GM19193 (cell line): Measurements from ENCODE around the gene ABCG1.

Source experiments
- POLR2A ChIP-seq: IDR thresholded peaks from 4 replicates; pipeline ENCODE4 v1.6.1; 2011; ENCODE audit not compliant: insufficient read depth, insufficient read length; ENCODE audit errors: extremely low read depth

The ABCG1 gene

GRCh38 chr21:42289926-42290325 is 71.0 kb downstream of the ABCG1 start:
- TF ChIP-seq POLR2A = no peak

DNA sequence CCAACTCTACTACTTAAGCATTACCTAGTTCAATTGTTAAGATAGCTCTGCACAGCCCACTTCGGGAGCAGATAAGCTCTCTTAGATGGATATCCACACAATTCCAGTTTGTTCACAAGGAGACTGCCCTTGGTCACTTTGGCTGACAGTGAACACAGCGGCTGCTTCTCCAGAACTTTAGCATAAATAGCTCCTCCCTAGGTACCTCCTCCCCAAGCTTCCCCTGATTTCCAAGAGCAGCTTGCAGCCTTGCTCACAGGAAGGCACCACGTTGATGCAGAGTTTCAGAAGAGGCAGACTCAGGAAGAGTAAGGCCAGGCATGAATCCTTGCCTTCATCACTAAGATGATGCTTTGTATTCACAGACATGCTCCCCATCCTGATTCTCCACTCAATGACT is 71.6 kb downstream of the ABCG1 start:
- no peak for TF ChIP-seq POLR2A

DNA sequence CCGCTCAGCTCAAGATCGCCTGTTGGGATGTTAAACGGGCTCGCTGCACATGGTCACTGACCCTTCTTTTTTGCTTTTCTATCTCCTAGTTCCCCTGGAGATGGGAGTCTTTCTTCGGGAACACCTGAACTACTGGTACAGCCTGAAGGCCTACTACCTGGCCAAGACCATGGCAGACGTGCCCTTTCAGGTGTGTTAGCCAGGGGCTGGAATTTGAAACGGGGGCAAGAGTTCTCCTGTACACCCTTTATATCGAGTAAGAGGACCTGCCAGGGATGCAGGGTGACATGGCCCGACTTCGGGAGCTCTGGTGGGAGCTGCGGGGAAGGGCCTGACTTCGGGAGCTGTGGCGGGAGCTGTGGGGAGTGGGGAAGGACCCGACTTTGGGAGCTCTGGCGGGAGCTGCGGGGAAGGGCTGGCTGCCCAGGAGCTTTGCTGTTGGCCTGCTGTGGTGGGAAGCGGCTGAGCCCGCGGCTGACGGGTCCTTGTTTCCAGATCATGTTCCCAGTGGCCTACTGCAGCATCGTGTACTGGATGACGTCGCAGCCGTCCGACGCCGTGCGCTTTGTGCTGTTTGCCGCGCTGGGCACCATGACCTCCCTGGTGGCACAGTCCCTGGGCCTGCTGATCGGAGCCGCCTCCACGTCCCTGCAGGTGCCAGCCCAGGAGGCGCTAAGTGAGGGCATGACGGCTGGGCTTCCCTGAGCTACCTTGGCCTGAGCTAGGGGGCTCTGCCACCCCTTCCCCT is 72.2 kb downstream of the ABCG1 start:
- TF ChIP-seq POLR2A = no peak

GRCh38 chr21:42291751-42292562 is 73.0 kb downstream of the ABCG1 start:
- TF ChIP-seq POLR2A = no peak

- no peak for TF ChIP-seq POLR2A
Observed at GRCh38 chr21:42293649-42294272, 74.8 kb downstream of the ABCG1 start.

- no peak for TF ChIP-seq POLR2A
Observed at GRCh38 chr21:42294273-42294880, 75.4 kb downstream of the ABCG1 start.

DNA sequence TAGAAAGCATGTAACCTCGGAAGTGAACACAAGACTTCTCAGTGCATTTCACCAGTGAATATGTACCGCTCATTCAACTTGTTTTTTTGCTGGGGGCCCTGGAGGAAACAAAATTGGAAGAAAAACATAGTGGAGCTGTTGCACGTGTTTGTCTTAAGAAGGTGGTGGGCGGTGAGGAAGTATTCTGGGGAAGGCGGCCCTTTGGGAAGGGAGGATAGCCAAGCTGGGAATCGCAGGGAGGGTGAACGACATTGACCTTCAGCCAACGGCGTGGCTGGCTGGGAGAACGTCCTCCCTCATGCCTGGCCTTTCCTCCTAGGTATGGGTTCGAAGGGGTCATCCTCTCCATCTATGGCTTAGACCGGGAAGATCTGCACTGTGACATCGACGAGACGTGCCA is 76.9 kb downstream of the ABCG1 start:
- TF ChIP-seq POLR2A = no peak

GRCh38 chr21:42296501-42296900 is 77.6 kb downstream of the ABCG1 start:
- no peak for TF ChIP-seq POLR2A

- no peak for TF ChIP-seq POLR2A
Observed at GRCh38 chr21:42297377-42297776, 78.4 kb downstream of the ABCG1 start.

DNA sequence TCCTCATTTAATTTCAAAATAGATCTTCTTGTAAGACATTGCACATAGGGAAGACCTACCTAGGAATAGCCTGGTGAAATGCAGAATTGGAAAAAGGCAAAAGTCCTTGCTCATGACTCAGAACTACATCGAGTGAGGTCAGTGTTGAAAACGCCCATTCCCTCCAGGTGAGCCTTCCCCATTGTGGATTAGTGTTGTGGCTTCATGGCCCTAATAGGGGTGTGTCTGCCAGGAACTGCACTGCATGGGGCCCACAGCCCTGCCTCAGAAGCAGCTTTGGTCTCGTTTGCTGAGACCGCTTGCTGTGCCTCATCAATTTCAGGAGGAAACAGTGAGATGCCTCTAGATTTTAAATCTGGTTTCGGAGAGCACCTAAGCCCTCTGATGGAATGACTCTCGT is 79.3 kb downstream of the ABCG1 start:
- no peak for TF ChIP-seq POLR2A

DNA sequence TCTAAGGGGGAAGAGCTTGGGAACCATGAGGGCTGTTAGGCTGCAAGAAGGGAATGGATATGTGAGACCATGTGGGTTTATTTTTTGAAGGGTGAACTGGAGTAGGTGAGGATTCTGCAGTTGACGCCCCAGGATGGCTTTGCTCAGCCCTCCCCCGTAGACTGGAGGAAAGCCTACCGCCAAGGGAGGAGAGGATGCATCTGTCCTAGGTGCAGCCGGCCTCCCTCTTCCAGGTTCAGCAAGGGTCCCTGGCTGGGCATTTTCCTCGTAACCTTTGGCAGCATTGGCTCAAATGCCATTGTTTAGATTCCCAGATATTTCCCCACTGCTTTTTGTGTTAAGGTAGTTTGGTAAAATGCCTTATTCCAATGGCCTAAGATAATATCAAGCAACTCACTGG is 79.7 kb downstream of the ABCG1 start:
- no peak for TF ChIP-seq POLR2A

DNA sequence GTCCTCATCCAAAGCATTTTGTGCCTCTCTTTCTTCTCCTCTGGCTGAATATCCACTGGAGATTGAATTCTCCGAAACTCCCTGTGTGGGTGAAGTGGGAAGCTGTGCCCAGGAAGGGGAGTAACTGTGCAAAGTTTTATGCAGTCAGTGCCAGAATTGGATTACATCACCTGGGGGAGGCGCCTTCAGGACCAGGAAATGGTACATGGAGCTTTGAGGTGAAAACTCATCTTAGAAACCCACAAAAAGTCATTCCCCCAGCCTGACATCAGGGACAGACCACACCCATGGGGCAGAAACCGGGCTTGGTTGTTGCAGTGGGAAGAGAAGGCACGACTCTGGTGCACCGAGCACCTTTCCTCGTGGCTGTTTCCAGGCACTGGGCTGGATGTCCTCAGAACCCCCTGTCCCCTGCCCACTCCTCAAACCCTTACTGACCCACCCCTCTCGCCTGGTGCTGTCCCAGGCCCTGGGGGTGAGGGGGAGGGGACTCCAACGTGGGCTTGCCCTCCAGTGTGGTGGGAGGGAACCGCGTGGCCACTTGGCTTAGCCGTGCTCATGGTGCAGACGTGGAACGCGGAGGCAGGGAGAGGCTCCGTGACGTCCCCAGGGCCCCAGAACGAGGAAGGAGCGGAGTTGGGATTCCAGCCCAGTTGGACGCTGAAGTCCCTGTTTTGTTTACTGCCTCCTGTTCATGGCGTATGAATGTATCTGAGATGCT is 80.5 kb downstream of the ABCG1 start:
- TF ChIP-seq POLR2A = no peak

DNA sequence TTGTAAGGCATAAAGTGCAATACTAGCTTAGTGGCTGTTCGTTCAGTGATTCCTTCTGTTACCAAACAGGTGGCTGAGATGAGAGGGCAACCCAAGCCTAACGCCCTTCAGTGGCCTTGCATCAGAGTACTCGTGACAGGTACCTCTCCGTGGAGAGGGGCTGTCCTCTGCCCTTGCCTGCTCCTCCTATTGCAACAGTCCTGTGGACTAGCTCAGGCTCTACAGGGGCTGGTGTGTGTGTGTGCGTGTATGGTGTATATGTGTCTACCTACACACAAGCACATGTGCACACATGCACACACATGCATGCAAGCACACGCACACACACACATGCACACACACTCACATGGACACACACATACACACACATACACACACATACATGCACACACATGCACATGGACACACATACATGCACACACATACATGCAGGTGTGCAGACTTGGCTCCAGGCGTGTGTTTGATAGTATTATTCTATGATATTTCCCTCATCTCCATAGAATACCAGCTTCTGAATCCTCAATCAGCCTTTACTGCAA is 81.2 kb downstream of the ABCG1 start:
- TF ChIP-seq POLR2A = no peak

- TF ChIP-seq POLR2A = no peak
Observed at GRCh38 chr21:42300956-42301355, 82.0 kb downstream of the ABCG1 start.
